ENCODE results near the gene LSG1. TPM values are rescaled to one million over a fixed set of nuclear protein-coding genes. Genes with fewer than 3 reads are reported as not detected.

Gene LSG1
- total and polyA plus RNA-seq, 10 of the 15 experiments (the other 5 are each of a cell fraction or from before 2014, with no cell fraction given), result 14.3 to 75.6 (median 54.4) TPM

DNA sequence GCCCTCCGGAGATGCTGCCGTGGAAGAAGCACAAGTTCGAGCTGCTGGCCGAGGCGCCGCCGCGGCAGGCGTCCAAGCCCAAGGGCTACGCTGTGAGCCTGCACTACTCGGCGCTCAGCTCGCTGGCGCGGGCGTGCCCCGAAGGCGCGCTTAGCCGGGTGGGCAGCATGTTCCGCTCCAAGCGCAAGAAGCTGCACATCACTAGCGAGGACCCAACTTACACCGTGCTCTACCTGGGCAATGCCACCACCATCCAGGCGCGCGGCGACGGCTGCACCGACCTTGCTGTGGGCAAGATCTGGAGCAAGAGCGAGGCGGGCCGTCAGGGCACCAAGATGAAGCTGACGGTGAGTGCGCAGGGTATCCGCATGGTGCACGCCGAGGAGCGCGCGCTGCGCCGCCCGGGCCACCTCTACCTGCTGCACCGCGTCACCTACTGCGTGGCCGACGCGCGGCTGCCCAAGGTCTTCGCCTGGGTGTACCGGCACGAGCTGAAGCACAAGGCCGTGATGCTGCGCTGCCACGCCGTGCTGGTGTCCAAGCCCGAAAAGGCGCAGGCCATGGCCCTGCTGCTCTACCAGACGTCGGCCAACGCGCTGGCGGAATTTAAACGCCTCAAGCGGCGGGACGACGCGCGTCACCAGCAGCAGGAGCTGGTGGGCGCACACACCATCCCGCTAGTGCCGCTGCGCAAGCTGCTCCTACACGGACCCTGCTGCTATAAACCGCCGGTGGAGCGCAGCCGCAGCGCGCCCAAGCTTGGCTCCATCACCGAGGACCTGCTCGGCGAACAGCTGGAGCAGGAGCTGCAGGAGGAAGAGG is 15.0 kb upstream of the LSG1 start:
- Histone ChIP-seq H3K27ac (ENCODE audit: control insufficient read depth, insufficient read depth) (peak overlapping the region; percentile 72; the same call in 1 of the 2 replicates), H3K4me3 (peak overlapping the region; percentile 73), H3K9me3 (replicated peaks; ENCODE audit: control insufficient read depth, insufficient read depth, low read length) (no peaks in the 10 kb centered on the region), H3K4me2 (ENCODE audit: control insufficient read depth, insufficient read depth) (peak overlapping the region; percentile 95), H3K27me3 (replicated peaks in 1 of 2; ENCODE audit: control insufficient read depth in 2 of 2, insufficient read depth in 2 of 2, low read length in 1 of 2) (peaks cover 0 to 5% of the 10 kb centered on the region in 2 experiments; a peak in 2 of 4 replicates), H3K36me3 (ENCODE audit: control insufficient read depth in 2 of 2, insufficient read depth in 2 of 2, low read length in 1 of 2) (no peaks in the 10 kb centered on the region), H3K79me2 (ENCODE audit: control insufficient read depth, insufficient read depth, low read length) (no peaks in the 10 kb centered on the region; the same call in 1 of the 2 replicates), H3K4me1 (ENCODE audit: control insufficient read depth, insufficient read depth, low read length) (peaks cover 66% of the 10 kb centered on the region), H2AFZ (ENCODE audit: control insufficient read depth, low read depth, low read length) (peak overlapping the region; percentile 75), H3K9ac (ENCODE audit: control insufficient read depth, insufficient read depth, low read length) (peak overlapping the region; percentile 79), H4K20me1 (ENCODE audit: control insufficient read depth, insufficient read depth) (no peaks in the 10 kb centered on the region)
- CTCF ChIA-PET, result interaction anchor here (1.0 to 4.8 kb wide), 6 partner anchors 12 to 583 kb away, joined by 3 to 29 read pairs (median 4); partner anchors contain the start of genes LSG1 and XXYLT1
- TF ChIP-seq HDAC6 (IDR thresholded peaks at IDR 0.05; ENCODE audit: unreplicated experiment), result peak; percentile 95
- no peak for TF ChIP-seq ATF7 (IDR thresholded peaks at IDR 0.05; ENCODE audit: low read depth)
- TF ChIP-seq NFIC (IDR thresholded peaks at IDR 0.05; ENCODE audit: low read depth, low read length), result no peak
- TF ChIP-seq CTCF (IDR thresholded peaks at IDR 0.05 in 2 of 3, conservative IDR thresholded peaks at IDR 0.05 in 1 of 3; ENCODE audit: control insufficient read depth in 2 of 3, extremely low read depth in 1 of 3, insufficient read depth in 1 of 3, low read depth in 3 of 3, low read length in 3 of 3), result 0 out of 6 replicates have a peak, but pooled peaks of 1 of the 3 experiments have one; percentile 11
- no peak for TF ChIP-seq SMARCA5 (IDR thresholded peaks at IDR 0.05)
- no peak for DNase-seq (ENCODE audit: low read depth, low spot score)
- WGBS (ENCODE audit: insufficient coverage, insufficient replicate concordance, low lambda C conversion rate, missing lambda C conversion rate), result under 1% methylated on average over 75 of the region's 86 CpGs
- POLR2A ChIA-PET, result interaction anchor here (1.0 kb wide), 2 partner anchors 11 to 575 kb away, joined by 3 to 4 read pairs; no protein-coding TSS in a partner anchor
- in situ Hi-C loops (cut with MboI), result loop anchor here (10.0 kb wide), 1 partner anchor 438 kb away; no protein-coding TSS in a partner anchor
- RAD21 ChIA-PET (ENCODE audit: unreplicated experiment), result interaction anchor here (1.0 to 2.5 kb wide), 5 partner anchors 16 to 584 kb away, joined by 3 to 9 read pairs (median 4); partner anchors contain the start of genes LSG1 and XXYLT1
- no TSS peak for BruUV-seq (replicated peaks)
- SMC1A ChIA-PET (ENCODE audit: uncharacterized antibody, unreplicated experiment), result interaction anchor here (0.8 to 1.5 kb wide), 4 partner anchors 12 to 501 kb away, joined by 3 to 4 read pairs (median 3); partner anchors contain the start of gene LSG1
- ATAC-seq, result peak; percentile 3
- intact Hi-C loops (cut with micrococcal nuclease; ENCODE audit: unreplicated experiment), result loop anchor here (5.0 kb wide), 1 partner anchor 180 kb away; no protein-coding TSS in a partner anchor
- FAIRE-seq, result no peak
